Activated naive CD4-positive, alpha-beta T cell (primary cell): ENCODE measurements around the gene BCL7B.
"Not testable (repeated sequence)": the region's sequence is repeated elsewhere in the genome, so short reads cannot be mapped to it uniquely, and the experiment has no call there.

Experiments used
- DNase-seq, 4 experiments: peaks; one replicate each; lab custom pipeline; 2025; lab: John Stamatoyannopoulos, UW

Gene BCL7B

DNA sequence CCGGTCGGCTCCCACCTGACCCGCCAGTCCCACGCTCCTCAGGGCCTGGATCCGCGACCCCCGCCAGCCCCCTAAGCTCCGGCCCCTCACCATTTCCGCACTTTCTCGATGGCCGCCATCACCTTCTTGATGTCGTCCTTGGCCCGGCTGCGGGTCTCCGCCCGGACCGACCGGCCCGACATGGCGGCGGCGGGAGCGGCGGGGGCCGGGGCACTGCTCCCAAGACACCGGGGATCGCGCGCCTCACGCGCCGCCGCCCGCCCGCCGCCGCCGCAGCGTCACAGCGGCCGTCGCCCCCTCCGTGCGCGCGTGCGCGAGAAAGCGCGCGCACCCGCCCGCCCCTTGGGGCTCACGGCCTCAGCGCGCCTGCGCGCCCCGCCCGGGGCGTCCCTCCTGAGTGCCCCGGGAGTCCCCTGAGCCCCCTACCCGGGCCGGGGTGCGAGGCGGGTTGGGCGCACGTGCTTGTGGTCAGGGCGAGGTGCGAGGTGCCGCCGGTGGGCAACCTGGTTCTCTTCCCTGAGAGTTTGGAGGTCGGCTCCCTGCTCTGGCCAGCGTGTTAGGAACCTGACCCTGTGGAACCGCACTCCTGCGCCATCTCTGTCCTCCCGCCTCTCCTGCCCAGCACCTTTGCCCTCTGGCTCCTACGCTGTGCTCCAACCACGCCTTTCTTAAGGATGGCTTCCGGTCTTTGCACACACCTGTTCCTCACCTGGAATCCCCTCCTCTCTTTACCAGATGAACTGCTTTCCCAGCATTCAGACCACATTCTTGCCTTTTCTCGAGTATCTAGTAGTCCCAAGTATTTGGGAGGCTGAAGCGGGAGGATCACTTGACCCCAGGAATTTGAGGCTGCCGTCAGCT lies at the start of gene BCL7B:
BCL7B (minus strand) TSS at position 294 of the 861 bp plus-strand sequence; CDS start at position 182, 112 bp downstream.
- DNase-seq = peak; percentile 44 to 76 (median 54)

DNA sequence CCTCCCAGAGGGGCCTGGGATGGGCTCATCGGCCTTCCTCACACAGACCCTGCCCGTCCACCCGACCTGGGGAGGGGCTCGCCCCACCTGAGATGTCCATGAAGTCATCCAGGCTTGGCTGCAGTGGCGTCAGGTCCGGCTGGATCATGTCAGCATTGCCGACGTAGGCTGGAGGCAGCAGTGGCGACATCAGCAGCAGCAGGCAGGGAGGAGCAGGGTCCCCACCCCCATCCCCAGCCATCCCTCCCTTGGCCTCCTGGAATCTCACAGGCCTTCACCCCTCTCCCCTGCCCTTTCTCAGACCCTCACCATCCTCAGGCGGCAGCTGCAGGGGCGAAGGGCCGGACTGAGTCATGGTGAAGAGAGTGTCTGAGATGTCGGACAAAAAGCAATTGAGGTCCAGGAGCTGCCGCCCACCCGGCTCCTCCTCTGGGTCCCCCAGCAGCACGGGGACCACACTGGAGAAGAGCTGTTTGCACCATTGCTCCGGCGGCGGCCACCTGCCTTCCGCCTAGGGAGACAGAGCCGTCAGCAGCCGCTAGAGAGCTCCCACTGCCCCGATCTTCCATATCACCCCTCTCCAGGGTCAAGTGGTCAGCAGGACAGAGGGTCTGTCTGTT lies 48.2 kb upstream of the BCL7B start:
- no peak for DNase-seq

DNA sequence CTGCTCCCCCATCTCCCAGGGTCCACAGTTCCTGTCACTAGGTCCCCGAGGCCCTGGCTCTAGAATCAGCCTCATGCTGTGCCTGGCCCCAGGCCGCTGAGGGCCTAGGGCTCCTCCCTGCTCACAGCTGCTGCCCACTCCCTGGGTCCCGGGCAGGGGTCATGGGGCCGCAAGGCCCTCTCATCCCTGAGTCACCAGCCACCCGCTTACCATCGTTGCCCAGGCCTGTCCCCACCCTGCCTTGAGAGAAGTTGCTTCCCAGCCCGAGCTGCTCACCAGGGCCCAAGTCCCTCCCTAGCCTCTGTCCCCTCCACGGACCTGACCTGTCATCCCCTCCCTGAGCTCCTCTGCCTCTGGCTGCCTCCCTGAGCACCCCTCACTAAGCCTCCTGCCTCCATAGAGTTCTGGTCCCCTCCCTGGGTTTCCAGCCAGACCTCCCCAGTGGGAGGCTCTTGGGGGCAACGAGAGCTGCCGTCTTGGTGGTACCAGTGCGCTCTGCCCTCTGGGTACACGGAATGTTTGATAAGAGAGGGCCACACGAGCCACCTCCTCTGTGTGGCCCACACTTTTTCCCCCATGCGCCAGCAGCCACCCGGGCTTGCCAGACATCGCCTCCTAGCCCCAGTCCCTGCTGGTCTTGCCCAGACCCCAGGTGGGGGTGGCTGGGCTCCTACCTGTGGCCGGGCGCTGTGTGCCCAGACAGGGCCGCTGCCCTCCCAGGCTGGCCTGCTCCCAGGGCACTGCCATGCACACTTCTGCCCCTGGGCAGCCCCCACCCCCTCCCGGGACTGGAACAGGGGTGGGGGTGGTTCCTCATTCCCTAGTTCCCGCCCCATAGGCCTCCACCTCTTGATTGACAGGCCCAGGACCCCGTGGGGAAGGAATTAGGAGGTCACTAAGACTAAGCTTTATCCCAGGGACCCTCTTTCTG lies 45.5 kb upstream of the BCL7B start:
- no peak for DNase-seq

DNA sequence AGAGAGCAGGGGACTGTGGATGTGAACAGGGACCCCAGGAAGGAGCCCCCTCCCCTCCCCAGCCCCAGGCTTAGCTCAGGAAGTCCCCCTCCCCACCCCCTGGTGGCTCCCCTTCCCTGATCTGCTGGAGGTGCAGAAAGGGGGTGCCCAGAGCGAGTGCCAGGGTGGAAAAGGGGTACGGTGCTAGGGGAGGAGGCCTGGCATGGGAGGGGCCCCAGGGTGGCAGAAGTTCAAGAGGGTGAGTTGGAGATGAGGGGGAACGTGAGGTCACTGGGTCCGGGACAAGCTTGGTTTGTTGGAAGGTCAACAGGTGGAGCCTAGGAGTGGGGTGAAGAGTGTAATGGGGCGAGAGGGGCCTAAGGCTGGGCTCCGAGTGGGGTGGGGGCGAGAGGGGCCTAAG lies 42.4 kb upstream of the BCL7B start:
- DNase-seq = no peak

DNA sequence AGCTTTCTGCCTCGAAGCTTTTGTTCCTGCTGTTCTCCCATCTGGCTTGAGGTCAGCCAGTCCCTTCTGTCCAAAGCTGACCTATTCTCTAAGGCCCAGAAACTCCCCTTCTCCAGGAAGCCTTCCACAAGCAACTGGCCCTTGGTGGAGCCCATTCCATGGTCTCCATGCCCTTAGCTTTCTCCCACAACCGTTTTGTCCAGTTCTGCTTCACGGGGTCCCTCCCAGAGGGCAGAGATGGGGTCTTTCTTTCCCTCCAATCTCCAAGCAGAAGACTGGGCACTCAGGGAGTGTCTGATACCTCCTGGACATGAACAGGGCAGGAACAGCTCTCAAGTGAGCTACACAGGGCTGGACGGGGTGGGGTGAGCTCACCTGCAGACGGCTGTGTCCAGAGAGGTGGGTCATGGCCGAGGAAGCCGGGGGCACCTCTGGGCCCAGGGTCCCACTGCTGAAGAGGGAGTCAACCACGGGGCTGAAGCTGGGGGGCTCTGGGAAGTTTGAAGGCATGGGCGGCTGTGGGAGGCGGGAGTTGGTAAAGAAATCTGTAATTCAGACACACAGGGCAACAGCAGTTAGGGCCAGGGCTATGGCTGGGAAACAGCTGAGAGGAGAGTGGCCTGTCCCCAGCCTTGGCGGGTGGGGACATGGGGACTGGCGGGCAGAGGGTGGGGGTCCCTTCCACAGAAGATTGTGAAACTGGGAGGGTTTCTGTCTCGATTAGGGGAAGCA lies 41.8 kb upstream of the BCL7B start:
- DNase-seq = no peak

DNA sequence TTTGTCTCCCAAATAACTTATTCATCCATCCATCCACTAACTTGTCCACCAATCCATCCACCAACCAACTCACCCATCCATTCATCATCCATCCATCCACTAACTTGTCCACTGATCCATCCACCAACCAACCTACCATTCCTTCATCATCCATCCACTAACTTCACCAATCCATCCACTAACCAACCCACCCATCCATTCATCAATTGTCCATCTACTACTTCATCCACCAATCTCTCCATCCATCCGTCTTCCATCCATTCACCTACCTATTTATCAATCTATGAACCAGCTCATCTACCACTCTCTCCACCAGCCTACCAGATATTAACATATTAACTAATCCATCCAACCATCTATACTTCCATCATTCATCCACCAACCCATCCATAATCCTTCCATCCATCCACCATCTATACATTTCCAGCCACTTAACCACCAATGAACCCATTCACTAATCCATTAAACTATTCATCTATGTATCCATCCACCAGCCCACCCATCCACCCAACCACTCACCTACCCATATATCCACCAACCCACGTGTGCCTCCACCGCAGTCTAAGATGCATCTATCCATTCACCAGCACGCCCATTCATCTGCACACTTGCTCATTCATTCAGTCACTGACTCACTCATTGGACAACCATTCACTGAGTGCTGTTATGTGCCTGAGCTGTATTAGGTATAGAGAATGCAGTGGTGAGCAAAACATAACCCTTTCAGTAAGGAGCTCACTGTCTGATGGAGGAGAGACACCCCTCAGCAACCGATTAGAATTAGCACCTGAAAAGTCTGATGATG lies 40.7 kb upstream of the BCL7B start:
- DNase-seq = no peak

DNA sequence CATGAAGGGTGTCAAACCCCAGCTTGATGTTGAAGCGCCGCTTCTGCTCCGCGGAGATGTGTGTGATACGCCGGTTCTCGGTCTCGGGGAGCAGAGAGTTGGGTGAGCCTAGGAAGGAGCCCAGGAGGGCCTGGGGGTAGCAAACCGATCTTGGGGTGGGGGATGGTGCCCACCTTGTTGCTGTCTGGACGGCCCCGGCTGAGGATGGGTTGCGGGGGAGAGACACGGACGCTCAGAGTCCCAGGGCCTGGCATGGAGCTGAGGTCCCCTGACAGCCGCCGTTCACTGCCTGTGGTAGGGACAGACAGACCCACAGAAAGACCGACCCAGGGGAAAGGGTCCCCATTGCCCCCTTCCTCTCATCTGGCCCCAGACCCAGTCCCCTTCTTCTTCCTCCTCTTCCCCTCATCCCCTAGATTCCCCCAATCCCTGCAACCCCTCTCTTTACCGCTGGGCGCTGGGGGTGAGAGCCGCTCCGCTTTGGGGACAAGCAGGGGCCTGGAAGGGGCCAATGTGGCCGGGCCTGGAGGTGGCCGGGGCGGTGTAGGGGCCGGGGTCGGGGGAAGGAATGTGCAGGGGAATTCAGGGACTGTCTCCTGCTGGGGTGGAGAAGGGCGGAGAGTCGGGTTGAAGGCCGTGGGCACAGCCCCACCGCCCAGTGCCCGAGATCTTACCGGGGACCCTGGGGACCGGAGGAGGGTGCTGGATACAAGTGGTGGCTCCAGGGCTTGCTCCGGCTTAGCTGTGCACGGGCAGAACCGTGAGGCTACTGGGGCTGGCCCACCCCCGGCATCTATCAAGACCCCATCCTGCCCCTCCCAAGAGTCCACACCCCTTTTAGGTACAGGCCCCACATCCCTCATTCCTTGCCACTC lies 38.9 kb upstream of the BCL7B start:
- DNase-seq = no peak

DNA sequence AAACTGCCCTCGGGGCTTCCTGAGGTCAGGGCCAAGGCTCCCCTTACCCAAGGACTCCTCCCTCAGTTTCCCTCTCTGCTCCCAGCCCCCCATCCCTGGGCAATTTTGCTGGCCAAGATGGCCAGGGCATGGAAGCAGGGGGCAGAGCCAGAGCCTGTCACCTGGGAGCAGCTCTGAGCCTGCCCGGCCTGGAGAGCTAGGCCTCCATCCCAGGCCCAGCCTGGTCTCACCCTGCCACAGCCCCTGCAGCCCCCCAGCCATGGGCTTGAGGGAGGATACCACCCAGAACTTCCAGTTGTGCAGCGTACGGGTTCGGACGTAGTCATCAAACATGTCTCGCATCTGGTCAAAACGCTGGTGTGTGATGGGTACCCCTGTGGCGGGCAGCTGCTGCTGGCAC lies 37.9 kb upstream of the BCL7B start:
- DNase-seq = no peak

DNA sequence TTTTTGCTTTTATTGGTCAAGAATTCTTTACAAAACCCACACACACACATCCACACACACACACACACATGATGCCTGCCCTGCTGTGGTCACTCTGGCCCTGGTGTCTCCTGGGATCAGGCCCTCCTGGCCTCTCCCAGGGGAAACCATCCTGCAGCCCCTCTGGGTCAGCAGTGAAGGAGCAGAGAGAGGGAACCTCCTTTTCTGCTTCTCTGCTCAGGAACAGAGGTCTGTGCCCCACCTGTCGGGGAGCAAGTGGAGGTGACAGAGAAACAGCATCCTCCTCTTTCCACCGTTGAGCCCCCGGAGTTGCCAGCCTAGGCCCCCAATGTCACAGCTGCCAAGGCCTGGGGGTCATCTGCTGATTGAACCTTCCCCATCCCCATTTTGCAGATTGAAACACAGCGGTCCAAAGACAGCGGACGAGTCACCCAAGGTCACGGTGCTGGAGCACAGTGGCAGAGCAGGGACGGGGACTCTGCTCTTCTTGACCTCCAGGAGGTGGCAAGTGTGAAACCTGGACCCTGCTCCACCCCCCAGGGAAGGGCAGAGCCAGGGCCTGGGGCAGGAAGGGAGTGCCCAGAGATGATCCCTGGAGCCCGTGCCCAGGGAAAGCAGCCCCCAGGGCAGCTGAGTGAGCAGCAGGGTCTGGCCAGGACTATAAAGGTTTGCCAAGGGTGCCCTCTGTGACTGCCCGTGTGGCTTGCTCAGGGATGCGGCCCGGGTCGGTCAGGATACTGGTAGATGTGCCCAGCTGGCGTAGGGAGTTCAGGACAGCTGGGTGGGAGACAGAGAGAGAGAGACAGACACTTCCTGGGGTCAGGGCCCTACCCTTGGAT lies 35.9 kb upstream of the BCL7B start:
- DNase-seq = no peak

DNA sequence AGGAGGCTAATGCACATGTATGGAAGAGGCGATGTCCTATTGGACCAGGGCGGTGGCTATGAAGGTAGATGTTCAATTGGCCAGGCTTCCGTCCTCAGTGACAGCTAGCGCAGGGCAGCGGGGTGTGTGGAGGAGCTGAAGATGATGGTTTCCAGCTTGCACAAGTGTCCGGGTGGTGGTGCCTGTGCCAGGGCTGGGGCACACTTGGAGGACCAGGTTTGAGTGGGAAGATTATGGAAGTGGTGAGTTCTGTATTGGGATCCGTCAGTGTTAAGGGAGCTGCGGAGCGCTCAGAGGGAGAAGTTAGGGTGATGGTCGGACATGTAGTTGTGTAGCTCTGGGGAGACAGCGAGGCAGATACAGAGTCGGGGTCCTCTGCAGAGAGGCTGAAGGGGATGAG lies 29.4 kb upstream of the BCL7B start:
- no peak for DNase-seq

DNA sequence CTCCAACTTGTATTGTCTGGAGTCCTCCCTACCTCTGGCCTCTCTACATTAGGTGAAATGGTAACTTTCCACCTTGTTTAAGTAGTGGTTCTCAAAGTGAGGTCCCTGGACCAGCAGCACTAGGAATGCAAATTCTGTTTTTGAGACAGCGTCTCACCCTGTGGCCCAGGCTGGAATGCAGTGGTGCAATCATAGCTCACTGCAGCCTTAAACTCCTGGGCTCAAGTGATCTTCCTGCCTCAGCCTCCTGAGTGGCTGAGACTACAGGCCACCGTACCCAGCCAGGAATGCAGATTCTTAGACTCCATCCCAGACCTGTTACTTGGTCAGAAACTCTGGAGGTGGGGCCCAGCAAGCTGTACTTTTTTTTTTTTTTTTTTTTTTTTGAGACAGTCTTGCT lies 27.7 kb upstream of the BCL7B start:
- no peak for DNase-seq

DNA sequence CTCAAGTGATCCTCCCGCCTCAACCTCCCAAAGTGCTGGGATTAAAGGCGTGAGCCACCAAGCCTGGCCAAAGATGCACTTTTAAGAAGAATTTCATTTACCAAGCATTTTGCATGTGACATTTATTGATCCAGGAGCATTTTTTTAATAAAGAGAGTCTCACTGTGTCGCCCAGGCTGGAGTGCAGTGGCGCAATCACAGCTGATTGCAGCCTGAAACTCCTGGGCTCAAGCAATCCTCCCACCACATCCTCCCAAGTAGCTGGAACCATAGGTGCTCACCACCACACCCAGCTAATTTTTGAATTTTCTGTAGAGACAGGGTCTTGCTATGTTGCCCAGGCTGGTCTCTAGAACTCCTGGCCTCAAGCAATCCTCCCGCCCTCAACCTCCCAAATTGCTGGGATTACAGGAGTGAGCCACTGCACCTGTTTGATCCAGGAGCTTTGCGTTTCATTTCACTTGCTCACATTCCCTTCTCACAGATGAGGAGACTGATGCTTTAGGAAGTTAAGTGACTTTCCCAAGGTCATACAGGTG lies 25.2 kb upstream of the BCL7B start:
- no peak for DNase-seq

DNA sequence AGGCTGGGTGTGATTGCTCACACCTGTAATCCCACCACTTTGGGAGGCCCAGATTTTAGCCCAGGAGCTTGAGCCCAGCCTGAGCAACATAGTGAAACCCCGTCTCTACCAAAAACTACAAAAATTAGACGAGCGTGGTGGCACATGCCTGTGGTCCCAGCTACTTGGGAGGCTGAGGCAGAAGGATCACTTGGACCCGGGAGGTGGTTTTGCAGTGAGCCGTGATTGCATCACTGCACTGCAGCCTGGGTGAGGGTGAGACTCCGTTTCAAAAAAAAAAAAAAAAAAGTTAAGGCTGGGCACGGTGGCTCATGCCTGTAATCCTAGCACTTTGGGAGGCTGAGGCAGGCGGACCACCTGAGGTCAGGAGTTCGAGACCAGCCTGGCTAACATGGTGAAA lies 23.5 kb upstream of the BCL7B start:
- not testable (repeated sequence) for DNase-seq

DNA sequence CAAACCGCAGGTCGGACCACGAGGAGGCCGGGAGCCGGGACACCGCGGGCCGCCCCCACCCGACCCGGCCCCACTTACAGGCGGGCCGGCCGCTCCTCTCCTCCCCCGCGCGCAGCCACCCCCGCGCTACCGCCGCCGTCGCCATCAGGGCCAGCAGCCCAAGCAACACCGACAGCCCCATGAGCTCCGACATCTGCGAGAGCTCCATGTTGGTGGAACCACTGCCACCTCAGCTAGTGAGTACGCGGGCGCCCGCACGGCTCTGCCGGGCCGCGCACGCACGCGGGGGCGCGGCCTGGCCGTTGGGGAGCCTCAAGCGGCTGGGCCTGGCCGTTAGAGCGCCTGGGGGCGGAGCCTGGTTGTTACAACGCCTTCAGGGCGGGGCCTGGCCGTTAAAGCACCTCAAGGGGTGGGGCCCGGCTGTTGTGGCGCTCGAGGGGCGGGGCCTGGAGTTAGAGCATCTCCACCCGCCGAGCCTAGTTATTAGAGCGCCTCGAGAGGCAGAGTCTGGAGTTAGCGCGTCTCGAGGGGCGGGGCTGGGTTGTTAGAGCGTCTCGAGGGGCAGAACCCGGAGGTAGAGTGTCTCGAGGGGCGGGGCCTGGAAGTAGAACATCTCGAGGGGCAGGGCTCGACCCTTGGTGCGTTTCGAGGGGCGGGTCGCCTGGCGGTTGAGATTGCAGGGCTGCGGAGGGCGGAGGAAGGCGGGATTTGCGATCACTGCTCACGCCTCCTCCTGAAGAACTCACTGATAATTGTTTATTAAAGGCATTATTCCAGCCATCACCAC lies 21.0 kb upstream of the BCL7B start, which contains the start of gene TBL2:
TBL2 (minus strand) TSS at position 238 of the 787 bp plus-strand sequence; CDS start at position 208, 30 bp downstream.
- DNase-seq = peak; percentile 97 to 100 (median 100)

DNA sequence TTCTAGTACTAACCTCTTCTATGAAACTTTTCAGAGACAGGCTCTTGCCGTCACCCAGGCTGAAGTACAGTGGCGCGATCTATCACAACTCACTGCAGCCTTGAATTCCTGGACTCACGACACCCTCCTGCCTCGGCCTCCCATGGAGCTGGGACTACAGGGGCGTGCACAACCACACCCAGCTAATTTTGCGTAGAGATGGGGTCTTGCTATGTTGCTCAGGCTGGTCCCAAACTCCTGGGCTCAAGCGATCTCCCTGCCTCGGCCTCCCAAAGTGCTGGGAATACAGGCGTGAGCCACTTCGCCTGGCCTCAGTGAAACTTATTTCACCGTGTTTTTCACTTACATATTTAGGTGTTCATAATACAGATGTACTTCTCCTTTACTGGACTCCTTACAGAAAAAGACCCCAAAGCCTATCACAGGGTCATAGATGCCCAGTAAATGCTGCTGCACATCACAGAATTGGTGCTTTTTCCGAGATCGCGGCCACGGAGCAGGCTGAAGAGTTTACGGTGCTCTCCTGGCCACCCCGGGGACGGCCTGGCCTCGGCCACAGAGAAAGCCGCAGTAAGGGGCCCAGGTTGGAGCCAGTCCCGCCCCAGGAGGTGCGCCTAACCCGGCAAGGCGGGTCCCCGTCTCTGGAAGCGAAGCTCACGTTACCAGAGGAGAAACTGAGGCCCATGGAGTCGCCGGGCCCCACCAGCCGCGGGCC lies 20.3 kb upstream of the BCL7B start:
- no peak for DNase-seq

DNA sequence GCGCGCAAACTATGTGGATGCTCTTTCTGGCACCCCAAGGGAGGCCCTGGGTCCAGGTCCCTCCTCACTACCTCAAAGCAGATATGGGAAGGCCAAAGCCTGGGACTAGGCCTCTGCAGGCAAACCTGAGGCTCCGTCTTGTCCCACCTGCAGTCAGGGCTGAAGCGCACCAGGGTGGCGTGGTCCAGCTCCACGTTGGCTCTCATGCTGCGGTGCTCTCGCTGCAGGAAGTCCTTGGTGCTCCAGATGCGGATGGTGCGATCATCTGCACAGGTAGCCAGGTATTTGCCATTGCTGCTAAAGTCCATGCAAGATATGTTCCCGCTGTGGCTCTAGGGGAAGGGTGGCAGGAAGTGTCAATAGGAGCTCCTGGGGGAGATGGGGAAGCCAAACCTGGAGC lies 16.3 kb upstream of the BCL7B start:
- no peak for DNase-seq

DNA sequence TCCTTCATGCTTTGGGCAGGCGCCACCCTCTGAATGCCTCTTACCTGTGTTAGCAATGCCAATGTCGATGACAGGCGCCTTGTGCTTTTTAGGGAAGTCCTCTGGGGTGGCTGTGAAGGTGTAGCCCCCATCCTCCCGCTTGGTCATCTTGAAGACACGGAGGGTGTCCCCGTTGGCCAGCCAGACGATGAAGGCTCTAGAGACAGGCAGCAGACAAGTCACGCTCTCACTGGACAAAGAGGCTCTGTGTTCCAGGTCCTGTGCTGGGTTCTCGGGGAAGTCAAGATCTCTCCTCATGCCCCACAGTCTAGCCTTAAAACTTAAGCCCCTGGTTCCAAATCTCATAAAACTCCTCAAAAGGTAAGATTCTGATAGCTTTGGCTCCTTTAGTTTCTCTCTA lies 15.8 kb upstream of the BCL7B start:
- DNase-seq = no peak
